DOHH2 (cell line): ENCODE results near the gene P3R3URF.

Source experiments
- H3F3A ChIP-seq: fragments of 200-600 bp; sonication (generic), shearing (Covaris generic); 2 replicates; pipeline ENCODE4 v1.6.0; 2016; ENCODE audit warnings: antibody characterized with exemption, mild to moderate bottlenecking; ENCODE audit not compliant: control insufficient read depth, insufficient read depth
- H3K27ac ChIP-seq: fragments of 200-600 bp; sonication (generic); 2 replicates; pipeline ENCODE4 v1.5.1; 2014; ENCODE audit warnings: low read depth, mild to moderate bottlenecking, low read length, moderate library complexity
- H3K27me3 ChIP-seq: fragments of 200-600 bp; sonication (generic); 2 replicates; pipeline ENCODE4 v1.6.1; 2014; ENCODE audit warnings: mild to moderate bottlenecking, low read length, mixed read lengths; ENCODE audit not compliant: control insufficient read depth
- H3K36me3 ChIP-seq: fragments of 200-600 bp; sonication (generic); 2 replicates; pipeline ENCODE4 v1.6.1; 2014; ENCODE audit warnings: mild to moderate bottlenecking, low read length, moderate library complexity, mixed read lengths; ENCODE audit not compliant: control insufficient read depth
- H3K4me1 ChIP-seq: fragments of 200-600 bp; sonication (generic); 2 replicates; pipeline ENCODE4 v1.6.1; 2014; ENCODE audit warnings: mild to moderate bottlenecking, low read length, mixed read lengths; ENCODE audit not compliant: control insufficient read depth
- H3K4me2 ChIP-seq: fragments of 200-600 bp; sonication (generic); 2 replicates; pipeline ENCODE4 v1.6.0; 2014; ENCODE audit warnings: mild to moderate bottlenecking, low read length, moderate library complexity
- H3K4me3 ChIP-seq: fragments of 200-600 bp; sonication (generic); 2 replicates; pipeline ENCODE4 v1.5.1; 2014; ENCODE audit warnings: mild to moderate bottlenecking, low read length, mixed read lengths
- H3K79me2 ChIP-seq: fragments of 200-600 bp; sonication (generic); 2 replicates; pipeline ENCODE4 v1.6.1; 2014; ENCODE audit warnings: mild to moderate bottlenecking, low read length, mixed read lengths; ENCODE audit not compliant: control insufficient read depth
- H3K9me2 ChIP-seq: fragments of 200-600 bp; sonication (generic); replicated peaks from 2 replicates; pipeline ENCODE4 v1.6.1; 2014; ENCODE audit warnings: mild to moderate bottlenecking, low read length, mixed read lengths; ENCODE audit not compliant: control insufficient read depth
- H3K9me3 ChIP-seq: fragments of 200-600 bp; sonication (generic); 2 replicates; pipeline ENCODE4 v1.6.1; 2014; ENCODE audit warnings: antibody characterized with exemption, low read length, mixed read lengths; ENCODE audit not compliant: control insufficient read depth, insufficient read depth
- H4K20me1 ChIP-seq: fragments of 200-600 bp; sonication (generic); 2 replicates; pipeline ENCODE4 v1.6.0; 2014; ENCODE audit warnings: low read depth, mild to moderate bottlenecking, antibody characterized with exemption, low read length, moderate library complexity; ENCODE audit not compliant: control insufficient read depth, insufficient read depth
- EZH2phosphoT487 ChIP-seq: fragments of 200-600 bp; sonication (generic); IDR thresholded peaks from 2 replicates; pipeline ENCODE4 v1.6.1; 2017; ENCODE audit warnings: borderline replicate concordance, mild to moderate bottlenecking, antibody characterized with exemption, low read length, moderate library complexity, mixed read lengths
- TF ChIP-seq, protein P1 (sequence below): fragments of 200-600 bp; sonication (generic); IDR thresholded peaks from one replicate; pipeline ENCODE4 v1.5.1; 2014; ENCODE audit warnings: antibody characterized with exemption, mild to moderate bottlenecking, low read depth, low read length; ENCODE audit not compliant: poor library complexity, severe bottlenecking

The P3R3URF gene

DNA sequence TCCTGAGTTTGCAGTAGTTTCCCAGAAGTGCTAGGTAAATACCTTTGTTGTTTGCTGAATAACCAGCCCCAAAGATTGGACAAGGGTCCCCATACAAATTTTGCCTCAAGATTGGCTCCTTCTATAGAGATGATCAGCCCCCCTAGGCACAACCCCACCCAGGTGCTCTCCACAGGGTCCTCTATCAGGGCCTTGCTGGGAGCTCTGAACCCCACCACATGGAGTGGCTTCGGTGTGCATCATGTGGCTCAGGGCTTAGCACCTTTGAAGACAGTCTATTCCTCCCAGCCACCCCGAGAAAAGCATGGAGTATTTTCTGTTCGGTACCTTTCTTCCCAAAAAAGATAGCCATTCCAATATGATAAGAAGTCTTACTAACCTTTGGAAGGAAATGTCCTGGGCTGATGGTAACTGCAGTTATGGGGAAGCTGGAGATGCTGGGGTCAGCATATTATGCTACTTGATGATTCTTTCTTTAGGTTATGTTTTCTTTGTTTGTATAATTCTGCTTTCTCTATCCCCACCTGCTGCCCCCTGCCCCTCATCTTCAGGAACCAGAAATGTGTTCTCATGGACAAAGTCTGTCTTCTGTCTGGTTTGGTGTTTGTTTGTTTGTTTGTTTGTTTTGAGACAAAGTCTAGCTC lies 6.4 kb downstream of the P3R3URF start:
- Histone ChIP-seq H3K79me2 (no peaks in the 10 kb centered on the region), H3K9me3 (no peaks in the 10 kb centered on the region), H3K4me3 (no peak overlapping the region), H3K27ac (no peak overlapping the region), H3K4me2 (no peak overlapping the region), H4K20me1 (no peaks in the 10 kb centered on the region), H3K27me3 (peaks cover 3% of the 10 kb centered on the region; the same call in 1 of the 2 replicates), H3K4me1 (peaks cover 34% of the 10 kb centered on the region), H3K36me3 (no peaks in the 10 kb centered on the region), H3F3A (no peaks in the 10 kb centered on the region), H3K9me2 (no peaks in the 10 kb centered on the region)
- TF ChIP-seq, protein P1, sequence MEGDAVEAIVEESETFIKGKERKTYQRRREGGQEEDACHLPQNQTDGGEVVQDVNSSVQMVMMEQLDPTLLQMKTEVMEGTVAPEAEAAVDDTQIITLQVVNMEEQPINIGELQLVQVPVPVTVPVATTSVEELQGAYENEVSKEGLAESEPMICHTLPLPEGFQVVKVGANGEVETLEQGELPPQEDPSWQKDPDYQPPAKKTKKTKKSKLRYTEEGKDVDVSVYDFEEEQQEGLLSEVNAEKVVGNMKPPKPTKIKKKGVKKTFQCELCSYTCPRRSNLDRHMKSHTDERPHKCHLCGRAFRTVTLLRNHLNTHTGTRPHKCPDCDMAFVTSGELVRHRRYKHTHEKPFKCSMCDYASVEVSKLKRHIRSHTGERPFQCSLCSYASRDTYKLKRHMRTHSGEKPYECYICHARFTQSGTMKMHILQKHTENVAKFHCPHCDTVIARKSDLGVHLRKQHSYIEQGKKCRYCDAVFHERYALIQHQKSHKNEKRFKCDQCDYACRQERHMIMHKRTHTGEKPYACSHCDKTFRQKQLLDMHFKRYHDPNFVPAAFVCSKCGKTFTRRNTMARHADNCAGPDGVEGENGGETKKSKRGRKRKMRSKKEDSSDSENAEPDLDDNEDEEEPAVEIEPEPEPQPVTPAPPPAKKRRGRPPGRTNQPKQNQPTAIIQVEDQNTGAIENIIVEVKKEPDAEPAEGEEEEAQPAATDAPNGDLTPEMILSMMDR = no peak
- TF ChIP-seq EZH2phosphoT487 = no peak

DNA sequence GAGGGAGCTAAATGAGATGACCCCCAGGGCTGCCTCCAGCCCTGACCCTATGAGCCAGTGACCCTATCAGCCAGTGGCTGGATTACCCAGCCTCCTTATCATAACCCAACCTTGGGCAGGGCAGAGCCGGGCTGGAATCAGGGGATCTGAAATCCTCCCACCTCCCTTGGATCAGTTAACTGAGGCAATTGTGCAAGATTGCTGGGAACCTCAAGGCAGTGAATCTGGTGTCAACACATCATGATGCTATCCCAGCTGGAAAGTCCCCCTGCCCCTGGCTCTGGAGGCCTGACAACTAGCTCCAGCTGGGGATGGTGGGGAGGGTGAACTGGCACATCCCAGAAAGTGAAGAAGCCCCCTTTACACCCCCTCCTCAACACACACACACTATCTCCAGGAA lies 7.8 kb downstream of the P3R3URF start:
- H3K9me3 ChIP-seq = no peaks in the 10 kb centered on the region
- peaks cover 3% of the 10 kb centered on the region; the same call in 1 of the 2 replicates for H3K27me3 ChIP-seq
- no peaks in the 10 kb centered on the region for H4K20me1 ChIP-seq
- no peaks in the 10 kb centered on the region for H3K9me2 ChIP-seq
- no peaks in the 10 kb centered on the region for H3K36me3 ChIP-seq
- H3K4me1 ChIP-seq = peaks cover 32% of the 10 kb centered on the region
- no peak overlapping the region for H3K4me2 ChIP-seq
- no peaks in the 10 kb centered on the region for H3F3A ChIP-seq
- no peaks in the 10 kb centered on the region for H3K79me2 ChIP-seq
- no peak overlapping the region for H3K4me3 ChIP-seq
- TF ChIP-seq, protein P1 = no peak
- no peak for TF ChIP-seq EZH2phosphoT487
- H3K27ac ChIP-seq = no peak overlapping the region

GRCh38 chr1:46166521-46167462 lies 9.5 kb downstream of the P3R3URF start:
- peaks cover 3% of the 10 kb centered on the region; the same call in 1 of the 2 replicates for H3K27me3 ChIP-seq
- no peaks in the 10 kb centered on the region for H3F3A ChIP-seq
- peaks cover 26% of the 10 kb centered on the region for H3K4me1 ChIP-seq
- H3K4me3 ChIP-seq = peak overlapping the region; percentile 71
- no peak for TF ChIP-seq EZH2phosphoT487
- TF ChIP-seq, protein P1 = no peak
- H3K4me2 ChIP-seq = peak overlapping the region; percentile 79
- H3K9me3 ChIP-seq = no peaks in the 10 kb centered on the region
- H3K36me3 ChIP-seq = no peaks in the 10 kb centered on the region
- H3K9me2 ChIP-seq = no peaks in the 10 kb centered on the region
- no peaks in the 10 kb centered on the region for H3K79me2 ChIP-seq
- 0 out of 2 replicates have a peak overlapping the region, but pooled peaks have one; percentile 2 for H3K27ac ChIP-seq
- no peaks in the 10 kb centered on the region for H4K20me1 ChIP-seq
